NCI-H2171 treated with DMSO at 0.1 percent for 48 hours (cell line): Measurements from ENCODE around the gene PGAP3.

ENCODE experiments used
- DNase-seq: peaks from one replicate; lab custom pipeline; 2025; lab: John Stamatoyannopoulos, UW

PGAP3 gene

DNA sequence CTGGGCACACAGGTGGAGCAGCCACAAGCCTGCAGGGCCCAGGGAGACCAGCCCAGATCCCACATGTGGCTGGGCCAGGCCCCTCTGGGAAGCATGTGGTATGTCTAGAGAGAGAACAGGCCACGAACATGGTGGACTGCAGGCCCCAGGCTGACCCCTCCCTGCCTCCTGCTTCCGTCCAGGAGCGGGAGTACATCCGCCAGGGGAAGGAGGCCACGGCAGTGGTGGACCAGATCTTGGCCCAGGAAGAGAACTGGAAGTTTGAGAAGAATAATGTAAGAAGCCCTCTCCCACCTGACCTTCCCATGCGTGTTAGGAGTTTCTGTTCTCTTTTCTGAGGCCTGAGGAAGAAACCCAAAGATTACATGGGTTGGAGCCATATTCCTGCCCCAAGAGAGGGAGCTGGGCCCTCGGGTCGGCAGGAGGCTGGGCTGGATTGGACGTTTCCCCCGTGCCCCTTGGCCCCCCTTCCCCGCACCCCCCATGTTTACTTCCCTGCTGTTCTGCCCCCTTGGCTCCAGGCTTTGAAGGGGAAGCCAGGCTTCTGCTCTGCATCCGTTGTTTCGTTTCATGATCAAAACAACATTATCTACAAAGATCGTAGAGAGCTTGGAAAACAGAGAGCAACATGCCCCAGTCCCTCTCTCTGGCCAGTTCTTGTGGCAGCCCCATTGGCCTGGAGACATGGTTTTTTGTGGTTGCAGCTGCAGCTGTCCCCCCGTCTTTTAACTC lies 28.4 kb downstream of the PGAP3 start:
- no peak for DNase-seq

DNA sequence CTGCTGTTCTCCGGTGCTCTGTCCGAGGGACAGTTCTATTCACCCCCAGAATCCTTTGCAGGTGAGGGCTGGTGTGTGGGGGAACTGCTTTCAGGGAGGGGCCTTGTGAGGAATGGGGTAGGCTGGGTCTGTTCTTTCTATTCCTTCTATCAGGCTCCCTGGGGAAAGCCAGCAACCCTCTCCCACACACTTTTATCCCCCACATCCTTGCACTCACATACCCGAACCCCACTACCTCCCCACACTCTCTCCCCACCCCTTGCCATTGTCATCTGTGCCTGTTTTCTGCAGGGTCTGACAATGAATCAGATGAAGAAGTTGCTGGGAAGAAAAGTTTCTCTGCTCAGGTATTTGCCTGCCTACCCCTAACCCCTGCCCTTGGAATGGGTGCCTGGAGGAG lies 29.1 kb downstream of the PGAP3 start:
- DNase-seq: no peak

DNA sequence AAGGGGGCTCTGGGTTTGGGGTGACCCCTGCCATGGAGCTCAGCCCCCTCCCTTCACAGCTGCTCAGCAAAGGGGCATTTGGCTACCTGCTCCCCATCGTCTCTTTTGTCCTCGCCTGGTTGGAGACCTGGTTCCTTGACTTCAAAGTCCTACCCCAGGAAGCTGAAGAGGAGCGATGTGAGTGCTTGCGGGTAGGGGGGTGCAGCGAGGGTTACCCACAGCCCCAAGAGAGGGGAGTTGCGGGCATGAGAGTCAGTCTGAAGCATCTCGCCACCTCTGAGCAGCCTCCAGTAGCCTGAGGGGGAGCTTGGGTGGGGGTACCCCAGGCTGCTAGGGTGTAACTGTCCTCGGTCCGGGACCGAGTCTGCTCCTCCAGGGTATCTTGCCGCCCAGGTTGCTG lies 29.5 kb downstream of the PGAP3 start:
- no peak for DNase-seq

DNA sequence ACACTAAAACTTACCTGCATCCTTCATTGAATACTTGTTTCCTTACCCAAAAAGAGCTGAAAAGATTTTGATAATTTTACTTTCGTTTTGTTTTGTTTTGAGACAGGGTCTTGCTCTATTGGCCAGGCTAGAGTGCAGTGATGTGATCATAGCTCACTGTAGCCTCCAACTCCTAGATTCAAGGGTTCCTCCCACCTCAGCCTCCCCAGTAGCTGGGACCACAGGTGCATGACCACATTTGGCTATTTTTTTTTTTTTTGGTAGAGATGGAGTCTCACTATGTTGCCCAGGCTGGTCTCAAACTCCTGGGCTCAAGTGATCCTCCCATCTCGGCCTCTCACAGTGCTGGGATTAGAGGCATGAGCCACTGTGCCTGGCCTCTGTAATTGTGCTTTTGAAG lies 32.8 kb downstream of the PGAP3 start:
- no peak for DNase-seq

DNA sequence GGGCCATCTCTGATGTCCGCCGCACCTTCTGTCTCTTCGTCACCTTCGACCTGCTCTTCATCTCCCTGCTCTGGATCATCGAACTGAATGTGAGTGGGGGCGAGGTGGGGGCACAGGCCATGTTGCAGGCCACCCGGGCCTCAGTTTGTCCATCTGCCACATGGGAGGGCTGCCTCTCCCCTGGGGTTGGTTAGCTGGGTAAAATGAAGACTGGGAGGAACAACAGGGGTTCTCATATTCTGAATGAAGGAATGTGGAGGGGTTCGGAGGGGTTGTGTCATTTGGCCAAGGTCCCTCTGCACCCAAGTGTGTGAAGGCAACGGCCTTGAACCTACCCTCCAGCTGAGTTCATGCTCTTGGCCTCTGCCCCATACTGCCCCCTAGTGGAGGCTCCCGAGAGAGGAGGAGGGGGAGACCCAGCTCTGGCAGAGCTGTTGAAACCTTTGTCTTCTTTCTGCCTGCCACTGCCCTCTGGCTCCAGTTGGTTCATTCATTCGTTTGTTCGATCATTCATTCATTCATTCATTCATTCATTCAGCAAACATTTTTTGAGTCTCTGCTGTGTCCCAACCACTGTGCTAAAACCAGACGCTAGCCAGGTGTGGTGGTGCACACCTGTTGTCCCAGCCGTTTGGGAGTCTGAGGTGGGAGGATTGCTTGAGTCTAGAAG lies 34.1 kb downstream of the PGAP3 start:
- DNase-seq: no peak

- no peak for DNase-seq
Measured at GRCh38 chr17:39653316-39653661, 34.6 kb downstream of the PGAP3 start.

- DNase-seq: no peak
Measured at GRCh38 chr17:39652587-39653315, 35.1 kb downstream of the PGAP3 start.

DNA sequence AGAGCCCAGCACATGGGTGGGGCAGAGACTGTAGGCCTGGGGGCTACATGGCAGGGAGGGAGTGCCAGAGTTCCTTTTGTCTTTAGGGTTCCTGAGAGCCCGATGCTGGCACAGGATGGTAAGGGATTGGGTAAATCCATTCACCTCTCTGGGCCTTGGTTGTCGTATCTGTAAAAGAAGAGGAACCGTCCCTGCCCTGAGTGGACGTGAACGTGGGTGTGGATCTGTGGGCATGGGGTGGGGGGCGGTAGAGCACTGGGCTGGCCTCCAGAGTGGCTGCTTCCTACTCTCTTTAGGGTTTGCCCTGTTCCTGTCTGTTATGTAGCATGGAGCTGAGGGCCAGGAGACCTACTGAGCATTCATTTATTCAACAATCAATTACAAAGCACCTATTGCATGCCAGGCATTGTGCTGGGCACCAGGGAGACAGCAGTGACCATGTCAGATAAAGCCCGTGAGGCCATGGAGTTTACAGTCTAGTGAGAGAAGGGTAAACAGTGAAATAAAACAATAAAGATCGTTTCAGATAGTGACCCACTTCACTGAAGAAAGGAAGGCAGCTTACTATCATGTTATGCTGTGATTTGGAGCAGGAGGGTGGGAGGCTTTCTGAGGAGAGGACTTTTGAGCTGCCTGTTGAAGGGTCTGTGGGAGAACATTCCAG lies 35.8 kb downstream of the PGAP3 start:
- no peak for DNase-seq

DNA sequence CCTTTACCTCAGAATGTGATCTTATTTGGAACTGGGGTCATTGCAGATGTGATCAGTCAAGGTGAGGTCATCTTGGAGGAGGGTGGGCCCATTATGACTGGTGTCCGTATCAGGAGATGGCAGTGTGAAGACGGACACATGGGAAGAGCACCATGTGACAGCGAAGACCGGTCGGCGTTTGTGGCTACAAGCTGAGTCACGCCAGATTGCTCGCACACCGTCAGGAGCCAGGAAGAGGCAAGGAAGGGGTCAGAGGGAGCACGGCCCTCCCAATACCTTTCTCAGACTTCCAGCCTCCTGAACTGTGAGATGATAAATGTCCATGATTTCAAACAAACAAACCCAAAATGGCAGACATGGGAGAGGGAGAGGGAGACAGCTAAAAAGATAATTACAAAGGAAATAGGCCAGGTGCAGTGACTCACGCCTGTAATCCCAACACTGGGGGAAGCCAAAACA lies 37.7 kb downstream of the PGAP3 start:
- no peak for DNase-seq

DNA sequence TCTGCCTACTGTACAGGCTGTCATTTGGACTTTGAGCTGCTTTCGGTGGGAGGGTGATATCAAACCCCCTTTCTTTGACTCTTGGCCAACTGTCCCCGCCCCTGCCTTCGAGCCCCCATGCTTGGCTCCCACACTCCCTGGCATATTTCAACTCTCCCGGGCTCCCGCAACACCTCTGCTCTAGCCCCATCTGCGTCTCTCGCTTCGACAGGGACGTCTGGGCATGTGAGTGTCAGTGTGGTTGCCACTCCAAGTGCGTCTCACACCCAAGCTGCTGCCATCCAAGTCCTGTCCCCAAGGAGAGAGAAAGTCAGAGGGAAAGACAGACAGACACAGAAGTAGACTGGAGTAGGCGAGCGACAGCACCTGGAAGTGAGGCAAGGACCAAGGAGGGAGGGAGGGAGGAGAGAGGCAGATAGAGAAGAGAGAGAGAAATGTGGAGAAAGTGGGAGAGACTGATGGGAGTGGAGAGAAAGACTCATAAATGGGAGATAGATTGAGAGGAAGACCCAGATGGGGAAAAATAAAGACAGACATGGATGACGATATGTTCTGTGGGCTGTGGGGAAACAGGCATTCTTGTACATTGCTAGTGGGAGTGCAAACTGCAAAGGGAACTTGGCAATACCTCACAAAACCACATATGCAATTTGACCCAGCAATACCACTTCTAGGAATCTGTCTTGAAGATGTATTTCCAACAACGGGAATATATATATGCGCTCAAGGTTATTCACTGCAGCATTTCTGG lies 39.1 kb downstream of the PGAP3 start:
- DNase-seq: no peak

GRCh38 chr17:39647256-39647655 lies 40.6 kb downstream of the PGAP3 start:
- DNase-seq: no peak

DNA sequence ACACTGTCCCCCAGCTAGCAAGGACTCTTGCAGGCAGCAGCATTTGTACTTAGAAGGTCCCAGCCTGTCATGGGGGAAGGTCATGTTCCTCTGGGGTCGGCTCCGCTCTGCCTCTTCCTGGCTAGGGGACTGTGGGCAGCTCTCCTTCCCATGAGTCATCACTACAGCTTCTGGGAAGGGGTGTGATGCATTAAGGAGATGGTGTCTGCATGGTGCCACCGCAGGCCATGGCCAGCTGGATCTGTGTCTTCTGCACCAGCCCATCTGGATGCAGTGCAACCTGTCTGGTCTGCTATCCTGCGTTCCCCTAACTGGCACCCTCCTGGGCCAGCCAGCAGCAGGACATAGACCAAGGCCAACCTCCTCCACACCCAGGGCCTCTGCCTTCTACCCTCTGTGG lies 44.6 kb downstream of the PGAP3 start:
- DNase-seq: no peak

GRCh38 chr17:39642291-39643074 lies 45.4 kb downstream of the PGAP3 start:
- no peak for DNase-seq

- no peak for DNase-seq
Measured at GRCh38 chr17:39641883-39642282, 46.0 kb downstream of the PGAP3 start.

DNA sequence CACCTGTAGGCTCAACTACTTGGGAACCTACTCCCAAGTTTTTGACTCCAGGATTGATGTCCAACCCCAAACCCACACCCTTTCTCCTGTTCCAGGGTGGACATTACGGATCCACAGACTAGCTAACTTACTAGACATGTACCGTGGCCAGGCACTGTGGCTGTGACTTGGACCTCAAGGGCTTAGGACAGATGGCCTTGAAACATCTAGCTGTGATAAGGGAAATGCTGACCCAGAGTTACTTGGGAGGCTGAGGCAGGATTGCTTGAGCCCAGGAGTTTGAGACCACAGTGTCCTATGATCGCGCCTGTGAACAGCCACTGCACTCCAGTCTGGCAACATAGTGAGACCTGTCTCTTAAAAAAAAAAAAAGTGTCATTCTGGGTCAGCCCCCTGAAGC lies 46.8 kb downstream of the PGAP3 start:
- DNase-seq: no peak

- no peak for DNase-seq
Measured at GRCh38 chr17:39640591-39641031, 47.2 kb downstream of the PGAP3 start.

DNA sequence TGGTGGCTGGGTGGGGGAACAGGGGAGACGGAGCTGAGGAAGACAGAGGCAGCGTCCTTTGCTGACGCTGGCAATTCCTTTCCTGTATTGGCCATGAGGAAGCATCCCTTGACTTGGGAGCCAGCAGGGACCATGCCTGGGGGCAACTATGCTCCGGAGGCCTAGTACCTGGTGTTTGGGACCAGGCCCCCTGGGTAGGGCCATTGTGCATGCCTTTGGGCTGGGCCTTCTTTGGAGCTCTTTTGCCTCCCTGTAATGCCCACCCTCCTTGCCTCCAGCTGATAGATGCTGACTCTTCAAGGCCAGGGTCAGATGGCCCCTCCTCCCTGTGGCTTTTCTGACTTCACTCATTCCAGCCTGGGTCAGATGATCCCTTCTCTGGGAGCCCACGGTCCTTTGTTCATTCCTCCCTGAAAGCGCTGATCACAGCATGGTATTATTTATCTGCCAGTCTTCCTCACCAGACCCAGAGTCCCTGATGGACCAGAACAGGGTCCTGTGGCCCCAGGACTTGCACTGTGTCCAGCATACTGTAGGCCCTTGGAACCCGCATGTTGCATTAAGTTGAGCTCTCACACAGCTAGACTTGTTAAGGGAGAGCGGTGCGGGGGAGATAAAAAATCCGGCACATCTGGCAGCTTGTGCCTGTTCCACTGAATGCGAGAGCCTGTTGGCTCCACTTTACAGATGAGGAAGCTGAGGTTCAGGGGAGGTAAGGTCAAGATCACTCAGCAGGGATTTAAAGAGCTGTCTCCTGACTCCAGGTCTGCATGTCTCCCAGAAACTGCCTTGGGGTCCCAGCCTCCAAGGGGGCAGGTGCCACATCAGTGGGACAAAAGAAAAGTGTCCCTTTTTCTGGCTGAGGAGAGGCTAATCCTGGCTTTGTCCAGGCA lies 48.0 kb downstream of the PGAP3 start:
- no peak for DNase-seq

DNA sequence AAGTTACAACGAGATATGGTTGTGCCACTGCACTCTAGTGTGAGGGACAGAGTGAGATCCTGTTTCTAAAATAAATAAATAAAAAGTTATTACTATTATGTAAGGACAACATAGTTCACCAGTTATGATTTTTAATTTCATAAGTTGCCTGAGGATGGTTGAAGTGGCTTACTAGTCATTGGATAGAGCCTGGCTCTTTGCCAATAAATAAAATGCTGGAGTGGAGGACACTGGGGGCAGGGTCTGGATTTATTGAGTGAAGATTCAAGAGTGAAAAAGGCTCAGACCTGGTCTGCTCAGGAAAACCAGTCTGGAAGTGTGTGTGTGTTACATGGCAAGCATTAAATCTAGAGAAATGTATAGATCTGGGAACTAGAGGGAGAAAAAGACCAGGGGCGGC lies 48.8 kb downstream of the PGAP3 start:
- DNase-seq: no peak

- no peak for DNase-seq
Measured at GRCh38 chr17:39638317-39638716, 49.5 kb downstream of the PGAP3 start.
